Vagina (tissue), 2 donors: ENCODE results near the gene ROR2. TPM values are rescaled to one million over a fixed set of nuclear protein-coding genes. Genes with fewer than 3 reads are reported as not detected.

Experiments used
- DNase-seq, 2 donors: peaks; one replicate each; pipeline ENCODE4 v3.0.0-alpha.2; 2017; ENCODE audit errors: extremely low spot score in 2 of 2
- H3K27ac ChIP-seq: fragments of 200-600 bp; sonication (generic); one replicate; pipeline ENCODE4 v1.5.1; 2019
- H3K27me3 ChIP-seq: fragments of 200-600 bp; sonication (generic); one replicate; pipeline ENCODE4 v1.5.1; 2019
- H3K36me3 ChIP-seq, 2 donors: fragments of 200-600 bp; sonication (generic); one replicate each; pipeline ENCODE4 v1.5.1; 2017 to 2019
- H3K4me1 ChIP-seq: fragments of 200-600 bp; sonication (generic); one replicate; pipeline ENCODE4 v1.5.1; 2019
- H3K4me3 ChIP-seq, 2 donors: fragments of 200-600 bp; sonication (generic); 1 replicate in 1 of 2; 2 replicates in 1 of 2; pipeline ENCODE4 v1.5.1; 2016 to 2019
- H3K9me3 ChIP-seq: fragments of 200-600 bp; sonication (generic); one replicate; pipeline ENCODE4 v1.5.1; 2019
- CTCF ChIP-seq, 3 experiments: fragments of 450-650 bp in 2 of 3; fragments of 200-600 bp in 1 of 3; sonication (generic) in 1 of 3; IDR thresholded peaks; one replicate each; pipeline ENCODE4 v1.5.1; 2017 to 2019; ENCODE audit warnings: antibody characterized with exemption in 3 of 3, mild to moderate bottlenecking in 2 of 3, moderate library complexity in 2 of 3
- POLR2A ChIP-seq, 2 donors: fragments of 450-650 bp; IDR thresholded peaks; one replicate each; pipeline ENCODE4 v1.6.1; 2017; ENCODE audit warnings: antibody characterized with exemption in 2 of 2, mild to moderate bottlenecking in 2 of 2, moderate library complexity in 2 of 2
- POLR2AphosphoS5 ChIP-seq, 2 donors: sonication (generic); formaldehyde crosslinking; IDR thresholded peaks; one replicate each; pipeline ENCODE4 v1.9.0; 2017; ENCODE audit warnings: antibody characterized with exemption in 2 of 2, mild to moderate bottlenecking in 2 of 2, low read depth in 1 of 2; ENCODE audit not compliant: insufficient read depth in 1 of 2
- intact Hi-C: fragments of 100-400 bp; cut with DNase I; formaldehyde crosslinking; loops from one replicate; pipeline ENCODE4 v1.15.1; 2023
- total RNA-seq: library from RNA; depleted of rRNA; stranded (reverse); fragments of >200 nt; gene quantifications from one replicate; pipeline ENCODE4 v1.2.3, GENCODE V29; 2016

ROR2 gene
- total RNA-seq, 1 donor from 2014 or later = 22.3 TPM

GRCh38 chr9:91898451-91899218 lies 51.4 kb downstream of the ROR2 start:
- Histone ChIP-seq H3K27ac (peak overlapping the region; percentile 17), H3K4me3 (no peak overlapping the region), H3K9me3 (no peaks in the 10 kb centered on the region), H3K4me1 (peaks cover 90% of the 10 kb centered on the region), H3K36me3 (no peaks in the 10 kb centered on the region), H3K27me3 (no peaks in the 10 kb centered on the region)
- TF ChIP-seq POLR2A (IDR thresholded peaks at IDR 0.05) = no peak
- TF ChIP-seq POLR2AphosphoS5 (IDR thresholded peaks at IDR 0.05; ENCODE audit: insufficient read depth in 1 of 2, low read depth in 1 of 2) = peak; percentile 57 to 73
- TF ChIP-seq CTCF (IDR thresholded peaks at IDR 0.05) = no peak
- intact Hi-C loops = loop anchor here (10.0 kb wide), 1 partner anchor 46 kb away; no protein-coding TSS in a partner anchor
- no peak for DNase-seq

- intact Hi-C loops = loop anchor here (10.0 kb wide), 1 partner anchor 48 kb away; no protein-coding TSS in a partner anchor
- H3K36me3 ChIP-seq = no peaks in the 10 kb centered on the region
- H3K4me1 ChIP-seq = peaks cover 80% of the 10 kb centered on the region
Observed at GRCh38 chr9:91897201-91897600, 52.8 kb downstream of the ROR2 start.

GRCh38 chr9:91896513-91897121 lies 53.4 kb downstream of the ROR2 start:
- intact Hi-C loops = loop anchor here (10.0 kb wide), 1 partner anchor 48 kb away; no protein-coding TSS in a partner anchor
- no peak for DNase-seq
- H3K27ac ChIP-seq = peak overlapping the region; percentile 17
- TF ChIP-seq POLR2A (IDR thresholded peaks at IDR 0.05) (no peak), POLR2AphosphoS5 (IDR thresholded peaks at IDR 0.05; ENCODE audit: insufficient read depth in 1 of 2, low read depth in 1 of 2) (peak; percentile 51 to 61), CTCF (IDR thresholded peaks at IDR 0.05) (no peak)
- H3K36me3 ChIP-seq = no peaks in the 10 kb centered on the region
- peaks cover 80% of the 10 kb centered on the region for H3K4me1 ChIP-seq
- H3K9me3 ChIP-seq = no peaks in the 10 kb centered on the region
- H3K27me3 ChIP-seq = no peaks in the 10 kb centered on the region
- H3K4me3 ChIP-seq = peak overlapping the region in 1 of 2 donors; percentile 26

More at GRCh38 chr9:91897201-91897600, 52.8 kb downstream of the ROR2 start:
- TF ChIP-seq POLR2AphosphoS5 (IDR thresholded peaks at IDR 0.05; ENCODE audit: insufficient read depth in 1 of 2, low read depth in 1 of 2) = no peak
- TF ChIP-seq POLR2A (IDR thresholded peaks at IDR 0.05) = no peak
- TF ChIP-seq CTCF (IDR thresholded peaks at IDR 0.05) = no peak
- no peaks in the 10 kb centered on the region for H3K27me3 ChIP-seq
- peak overlapping the region in 1 of 2 donors; percentile 26 for H3K4me3 ChIP-seq
- H3K27ac ChIP-seq = peak overlapping the region; percentile 17
- DNase-seq = no peak
- H3K9me3 ChIP-seq = no peaks in the 10 kb centered on the region

GRCh38 chr9:91896097-91896496 lies 53.9 kb downstream of the ROR2 start:
- Histone ChIP-seq H3K27me3 (no peaks in the 10 kb centered on the region), H3K4me1 (peaks cover 80% of the 10 kb centered on the region), H3K9me3 (no peaks in the 10 kb centered on the region), H3K4me3 (no peak overlapping the region), H3K36me3 (no peaks in the 10 kb centered on the region), H3K27ac (peak overlapping the region; percentile 17)
- no peak for TF ChIP-seq POLR2AphosphoS5 (IDR thresholded peaks at IDR 0.05; ENCODE audit: insufficient read depth in 1 of 2, low read depth in 1 of 2)
- no peak for TF ChIP-seq POLR2A (IDR thresholded peaks at IDR 0.05)
- no peak for TF ChIP-seq CTCF (IDR thresholded peaks at IDR 0.05)
- no peak for DNase-seq
- intact Hi-C loops = loop anchor here (10.0 kb wide), 1 partner anchor 49 kb away; no protein-coding TSS in a partner anchor
